Testis (tissue), 3 donors: Measurements from ENCODE around the gene RBPJ. TPM values are rescaled to one million over a fixed set of nuclear protein-coding genes. Genes with fewer than 3 reads are reported as not detected.

Experiments
- DNase-seq: peaks from one replicate; pipeline ENCODE4 v3.0.0-alpha.2; 2019
- H3K27ac ChIP-seq, 2 donors: fragments of 200-600 bp; sonication (generic); one replicate each; pipeline ENCODE4 v1.5.1; 2019
- H3K27me3 ChIP-seq: fragments of 200-600 bp; sonication (generic); one replicate; pipeline ENCODE4 v1.5.1; 2019
- H3K36me3 ChIP-seq: fragments of 200-600 bp; sonication (generic); one replicate; pipeline ENCODE4 v1.5.1; 2017; ENCODE audit warnings: low read depth; ENCODE audit errors: missing control alignments
- H3K4me1 ChIP-seq: fragments of 200-600 bp; sonication (generic); one replicate; pipeline ENCODE4 v1.5.1; 2019
- H3K4me3 ChIP-seq, 2 donors: fragments of 200-600 bp; sonication (generic); one replicate each; pipeline ENCODE4 v1.5.1; 2017 to 2019
- H3K9me3 ChIP-seq: fragments of 200-600 bp; sonication (generic); one replicate; pipeline ENCODE4 v1.5.1; 2017
- CTCF ChIP-seq, 3 experiments: fragments of 450-650 bp in 2 of 3; fragments of 200-600 bp in 1 of 3; sonication (generic) in 1 of 3; IDR thresholded peaks; one replicate each; pipeline ENCODE4 v1.5.1; 2016 to 2019; ENCODE audit warnings: antibody characterized with exemption in 3 of 3, mild to moderate bottlenecking in 2 of 3, moderate library complexity in 1 of 3
- POLR2A ChIP-seq: fragments of 450-650 bp; IDR thresholded peaks from one replicate; pipeline ENCODE4 v1.6.1; 2017; ENCODE audit warnings: antibody characterized with exemption, mild to moderate bottlenecking, moderate library complexity
- WGBS, 2 donors: methylation state at CpG; one replicate each; pipeline ENCODE4 v1.1.5; 2018; 5-methylcytosine and 5-hydroxymethylcytosine counted together
- intact Hi-C: fragments of 100-400 bp; cut with DNase I; formaldehyde crosslinking; loops from one replicate; pipeline ENCODE4 v1.15.1; 2023; ENCODE audit warnings: low total_unique reads
- polyA plus RNA-seq: library from polyadenylated mRNA; stranded (reverse); fragments of 350-450 nt; fragmentation: Illumina TruSeq; extraction: RNeasy Lipid Tissue Mini Kit (QIAGEN cat#74804); gene quantifications from one replicate; pipeline ENCODE4 v1.2.3, GENCODE V29; 2014; ENCODE audit warnings: low read depth, low replicate concordance; ENCODE audit not compliant: insufficient read depth
- total RNA-seq, 2 donors: library from RNA; depleted of rRNA; stranded (reverse); fragments of >200 nt; gene quantifications; one replicate each; pipeline ENCODE4 v1.2.3, GENCODE V29; 2016

The RBPJ gene
- total and polyA plus RNA-seq, 3 donors from 2014 or later = 57.7 to 75.8 (median 71.6) TPM

- whole genome bisulfite sequencing, 2 donors = 43 to 50% methylated on average over 3 of the region's 3 CpGs
- Histone ChIP-seq H3K27me3 (no peaks in the 10 kb centered on the region), H3K4me1 (peaks cover 4% of the 10 kb centered on the region), H3K36me3 (no peaks in the 10 kb centered on the region), H3K27ac (no peak overlapping the region), H3K9me3 (no peaks in the 10 kb centered on the region), H3K4me3 (no peak overlapping the region)
- intact Hi-C loops = no loop called here
- no peak for TF ChIP-seq CTCF (IDR thresholded peaks at IDR 0.05)
- TF ChIP-seq POLR2A = no peak
- no peak for DNase-seq
These were observed 22.2 kb downstream of the RBPJ start for GRCh38 chr4:26343038-26343398.

GRCh38 chr4:26344901-26345564, 24.2 kb downstream of the RBPJ start:
- peaks cover 4% of the 10 kb centered on the region for H3K4me1 ChIP-seq
- DNase-seq = no peak

GRCh38 chr4:26345565-26345938, 24.7 kb downstream of the RBPJ start:
- peaks cover under 1% of the 10 kb centered on the region for H3K4me1 ChIP-seq
- no peaks in the 10 kb centered on the region for H3K27me3 ChIP-seq
- no peak overlapping the region for H3K4me3 ChIP-seq
- no peaks in the 10 kb centered on the region for H3K9me3 ChIP-seq
- no peak for DNase-seq
- no peak for TF ChIP-seq CTCF (IDR thresholded peaks at IDR 0.05)
- no peak for TF ChIP-seq POLR2A
- no peak overlapping the region for H3K27ac ChIP-seq
- intact Hi-C loops = no loop called here
- WGBS, 2 donors = 49 to 72% methylated on average over 3 of the region's 3 CpGs
- H3K36me3 ChIP-seq = no peaks in the 10 kb centered on the region

More at GRCh38 chr4:26344901-26345564, 24.2 kb downstream of the RBPJ start:
- Histone ChIP-seq H3K27ac (no peak overlapping the region), H3K4me3 (no peak overlapping the region), H3K27me3 (no peaks in the 10 kb centered on the region), H3K36me3 (no peaks in the 10 kb centered on the region), H3K9me3 (no peaks in the 10 kb centered on the region)
- intact Hi-C loops = no loop called here
- TF ChIP-seq CTCF (IDR thresholded peaks at IDR 0.05) (no peak), POLR2A (no peak)
- WGBS, 2 donors = 68 to 69% methylated on average over 4 of the region's 4 CpGs

- TF ChIP-seq POLR2A (no peak), CTCF (IDR thresholded peaks at IDR 0.05) (no peak)
- H3K4me1 ChIP-seq = no peaks in the 10 kb centered on the region
- no peaks in the 10 kb centered on the region for H3K9me3 ChIP-seq
- 65 to 78% methylated on average over 6 of the region's 6 CpGs for WGBS, 2 donors
- H3K27me3 ChIP-seq = no peaks in the 10 kb centered on the region
- H3K27ac ChIP-seq = no peak overlapping the region
- H3K36me3 ChIP-seq = no peaks in the 10 kb centered on the region
- no peak for DNase-seq
- intact Hi-C loops = no loop called here
- H3K4me3 ChIP-seq = no peak overlapping the region
These were observed 25.4 kb downstream of the RBPJ start for GRCh38 chr4:26346203-26346620.

- intact Hi-C loops = no loop called here
- TF ChIP-seq CTCF (IDR thresholded peaks at IDR 0.05) = no peak
- no peak for TF ChIP-seq POLR2A
- H3K27ac ChIP-seq = no peak overlapping the region
- H3K27me3 ChIP-seq = no peaks in the 10 kb centered on the region
- no peaks in the 10 kb centered on the region for H3K9me3 ChIP-seq
- H3K4me3 ChIP-seq = no peak overlapping the region
- no peaks in the 10 kb centered on the region for H3K36me3 ChIP-seq
- H3K4me1 ChIP-seq = no peaks in the 10 kb centered on the region
- WGBS, 2 donors = 66% methylated on average over 2 of the region's 2 CpGs
- DNase-seq = no peak
These were observed 28.7 kb downstream of the RBPJ start for GRCh38 chr4:26349496-26349895.
